Epithelial cell of esophagus (primary cell): ENCODE results near the gene SNRNP40.

Source experiments
- DNase-seq: peaks from one replicate; pipeline ENCODE4 v3.0.0; 2010; ENCODE audit warnings: low read depth
- H3K4me3 ChIP-seq: 2 replicates; pipeline ENCODE4 v1.5.1; 2011; ENCODE audit warnings: mild to moderate bottlenecking, low read length, control low read depth
- CTCF ChIP-seq: IDR thresholded peaks from 2 replicates; pipeline ENCODE4 v1.5.1; 2011; ENCODE audit warnings: low read depth, mild to moderate bottlenecking, low read length, control low read depth, inconsistent platforms; ENCODE audit not compliant: insufficient read depth; ENCODE audit errors: missing control alignments

The SNRNP40 gene

GRCh38 chr1:31218705-31219104 is 77.9 kb downstream of the SNRNP40 start:
- TF ChIP-seq CTCF: no peak
- DNase-seq: peak; percentile 24
- no peak overlapping the region for H3K4me3 ChIP-seq

- TF ChIP-seq CTCF: no peak
- peak; percentile 66 for DNase-seq
- no peak overlapping the region for H3K4me3 ChIP-seq
Measured at GRCh38 chr1:31216016-31216415, 80.6 kb downstream of the SNRNP40 start.

DNA sequence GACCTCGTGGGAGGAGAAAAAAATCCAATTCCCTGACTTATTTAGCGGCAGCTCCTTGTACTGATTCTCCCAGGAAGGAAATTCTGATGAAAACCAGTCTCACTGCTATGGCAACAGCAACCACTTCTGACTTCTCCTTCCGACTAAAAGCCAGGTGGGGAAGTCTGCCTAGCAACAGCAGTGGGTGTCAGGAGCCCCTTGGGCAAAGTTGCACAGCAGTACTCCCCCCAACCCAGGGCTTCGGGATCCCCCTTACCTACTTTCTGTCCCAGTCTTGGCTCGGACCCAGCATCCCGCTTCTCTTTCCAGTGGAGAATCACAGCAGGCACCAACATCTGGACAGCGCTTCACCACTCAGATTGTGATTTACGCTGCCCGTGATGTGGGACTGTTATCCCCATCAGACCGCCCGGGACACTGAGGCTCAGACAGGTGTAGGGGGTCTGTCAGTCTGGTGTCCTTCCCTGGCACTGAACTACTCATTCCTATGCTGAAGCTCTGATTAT is 81.5 kb downstream of the SNRNP40 start:
- H3K4me3 ChIP-seq: no peak overlapping the region
- DNase-seq: no peak
- TF ChIP-seq CTCF: no peak

- TF ChIP-seq CTCF: no peak
- DNase-seq: no peak
- no peak overlapping the region for H3K4me3 ChIP-seq
Measured at GRCh38 chr1:31214316-31215064, 82.1 kb downstream of the SNRNP40 start.
